Muscle layer of duodenum (tissue), 2 donors: ENCODE results near the gene SYT7.

ENCODE experiments used
- H3K27ac ChIP-seq: one replicate; pipeline ENCODE4 v1.7.0; 2013; ENCODE audit warnings: mild to moderate bottlenecking, low read length
- H3K27me3 ChIP-seq: one replicate; pipeline ENCODE4 v1.7.0; 2013; ENCODE audit warnings: low read depth, mild to moderate bottlenecking, control low read depth, low read length
- H3K36me3 ChIP-seq, 2 donors: one replicate each; pipeline ENCODE4 v1.7.0; 2013; ENCODE audit warnings: low read length in 2 of 2, control low read depth in 1 of 2, mild to moderate bottlenecking in 1 of 2; ENCODE audit not compliant: insufficient read depth in 2 of 2, control insufficient read depth in 1 of 2
- H3K4me1 ChIP-seq, 2 donors: one replicate each; pipeline ENCODE4 v1.7.0; 2013; ENCODE audit warnings: low read length in 2 of 2, mild to moderate bottlenecking in 2 of 2, control low read depth in 1 of 2, moderate library complexity in 1 of 2; ENCODE audit not compliant: insufficient read depth in 2 of 2, control insufficient read depth in 1 of 2
- H3K4me3 ChIP-seq, 2 donors: one replicate each; pipeline ENCODE4 v1.7.0; 2013; ENCODE audit warnings: low read length in 2 of 2, low read depth in 1 of 2, mild to moderate bottlenecking in 1 of 2
- H3K9me3 ChIP-seq, 2 donors: one replicate each; pipeline ENCODE4 v1.7.0; 2013; ENCODE audit warnings: low read length in 2 of 2, control low read depth in 1 of 2, mild to moderate bottlenecking in 1 of 2; ENCODE audit not compliant: control insufficient read depth in 1 of 2
- donor health status: healthy.

Gene SYT7

GRCh38 chr11:61578819-61579675 is 1.8 kb downstream of the SYT7 start:
- H3K36me3 ChIP-seq = no peaks in the 10 kb centered on the region
- H3K4me3 ChIP-seq = no peak overlapping the region
- no peaks in the 10 kb centered on the region for H3K9me3 ChIP-seq
- peaks cover 18% of the 10 kb centered on the region for H3K27me3 ChIP-seq
- H3K4me1 ChIP-seq = peaks cover 3 to 6% of the 10 kb centered on the region in 2 donors
- H3K27ac ChIP-seq = no peak overlapping the region

- Histone ChIP-seq H3K27me3 (peaks cover 18% of the 10 kb centered on the region), H3K4me1 (peaks cover 3 to 6% of the 10 kb centered on the region in 2 donors), H3K9me3 (no peaks in the 10 kb centered on the region), H3K4me3 (no peak overlapping the region), H3K27ac (no peak overlapping the region), H3K36me3 (no peaks in the 10 kb centered on the region)
Measured at GRCh38 chr11:61577383-61578118, 3.3 kb downstream of the SYT7 start.

- no peak overlapping the region for H3K27ac ChIP-seq
- peaks cover 0 to 6% of the 10 kb centered on the region in 2 donors for H3K4me1 ChIP-seq
- H3K9me3 ChIP-seq = no peaks in the 10 kb centered on the region
- H3K36me3 ChIP-seq = no peaks in the 10 kb centered on the region
- no peak overlapping the region for H3K4me3 ChIP-seq
- peaks cover 18% of the 10 kb centered on the region for H3K27me3 ChIP-seq
Measured at GRCh38 chr11:61575886-61576861, 4.7 kb downstream of the SYT7 start.

GRCh38 chr11:61574611-61575010 is 6.3 kb downstream of the SYT7 start:
- no peak overlapping the region for H3K4me3 ChIP-seq
- H3K4me1 ChIP-seq = no peaks in the 10 kb centered on the region
- no peak overlapping the region for H3K27ac ChIP-seq

GRCh38 chr11:61572913-61573312 is 8.0 kb downstream of the SYT7 start:
- no peaks in the 10 kb centered on the region for H3K9me3 ChIP-seq
- no peak overlapping the region for H3K4me3 ChIP-seq
- peaks cover 5% of the 10 kb centered on the region for H3K27me3 ChIP-seq
- H3K36me3 ChIP-seq = no peaks in the 10 kb centered on the region
- H3K4me1 ChIP-seq = peaks cover 0 to under 1% of the 10 kb centered on the region in 2 donors
- no peak overlapping the region for H3K27ac ChIP-seq

More at GRCh38 chr11:61574611-61575010, 6.3 kb downstream of the SYT7 start:
- H3K27me3 ChIP-seq = peaks cover 15% of the 10 kb centered on the region
- H3K9me3 ChIP-seq = no peaks in the 10 kb centered on the region
- no peaks in the 10 kb centered on the region for H3K36me3 ChIP-seq

GRCh38 chr11:61571869-61572268 is 9.0 kb downstream of the SYT7 start:
- H3K27ac ChIP-seq = no peak overlapping the region
- no peaks in the 10 kb centered on the region for H3K36me3 ChIP-seq
- H3K4me3 ChIP-seq = no peak overlapping the region
- H3K4me1 ChIP-seq = peaks cover 0 to 9% of the 10 kb centered on the region in 2 donors
- no peaks in the 10 kb centered on the region for H3K9me3 ChIP-seq
- peaks cover 5% of the 10 kb centered on the region for H3K27me3 ChIP-seq

- peaks cover 5% of the 10 kb centered on the region for H3K27me3 ChIP-seq
Measured at GRCh38 chr11:61571337-61571736, 9.5 kb downstream of the SYT7 start.

GRCh38 chr11:61569701-61570100 is 11.2 kb downstream of the SYT7 start:
- no peaks in the 10 kb centered on the region for H3K36me3 ChIP-seq
- no peaks in the 10 kb centered on the region for H3K9me3 ChIP-seq
- H3K4me3 ChIP-seq = no peak overlapping the region
- H3K27me3 ChIP-seq = peaks cover 5% of the 10 kb centered on the region
- peaks cover 0 to 9% of the 10 kb centered on the region in 2 donors for H3K4me1 ChIP-seq
- no peak overlapping the region for H3K27ac ChIP-seq

More at GRCh38 chr11:61571337-61571736, 9.5 kb downstream of the SYT7 start:
- Histone ChIP-seq H3K4me3 (no peak overlapping the region), H3K4me1 (peaks cover 0 to 9% of the 10 kb centered on the region in 2 donors), H3K9me3 (no peaks in the 10 kb centered on the region), H3K27ac (no peak overlapping the region), H3K36me3 (no peaks in the 10 kb centered on the region)

- Histone ChIP-seq H3K4me3 (no peak overlapping the region), H3K27me3 (peaks cover 5% of the 10 kb centered on the region), H3K36me3 (no peaks in the 10 kb centered on the region), H3K27ac (no peak overlapping the region), H3K9me3 (no peaks in the 10 kb centered on the region), H3K4me1 (peaks cover 0 to 9% of the 10 kb centered on the region in 2 donors)
Measured at GRCh38 chr11:61569018-61569417, 11.9 kb downstream of the SYT7 start.

- Histone ChIP-seq H3K4me1 (peaks cover 0 to 9% of the 10 kb centered on the region in 2 donors), H3K36me3 (no peaks in the 10 kb centered on the region), H3K27me3 (peaks cover 5% of the 10 kb centered on the region), H3K27ac (no peak overlapping the region), H3K4me3 (no peak overlapping the region), H3K9me3 (no peaks in the 10 kb centered on the region)
Measured at GRCh38 chr11:61567286-61568061, 13.4 kb downstream of the SYT7 start.
